CD14-positive monocyte (primary cell): ENCODE results near the gene IZUMO3. TPM values are rescaled to one million over a fixed set of nuclear protein-coding genes. Genes with fewer than 3 reads are reported as not detected.

Source experiments
- DNase-seq, 3 donors: peaks; one replicate each; pipeline ENCODE4 v3.0.0-alpha.2; 2011 to 2022
- H2AFZ ChIP-seq: 2 replicates; pipeline ENCODE4 v1.6.0; 2012; ENCODE audit warnings: mild to moderate bottlenecking, low read depth, low read length, inconsistent platforms; ENCODE audit not compliant: insufficient read depth, poor library complexity, severe bottlenecking
- H3K27ac ChIP-seq, 2 donors: 1 replicate in 1 of 2; 2 replicates in 1 of 2; pipeline ENCODE4 v1.5.1; 2012 to 2013; ENCODE audit warnings: low read length in 2 of 2, control low read depth in 1 of 2, inconsistent platforms in 1 of 2, low read depth in 1 of 2, mild to moderate bottlenecking in 1 of 2
- H3K27me3 ChIP-seq, 2 donors: one replicate each; pipeline versions ENCODE4 v1.6.0 to v1.6.1; 2011 to 2013; ENCODE audit warnings: low read length in 2 of 2; ENCODE audit not compliant: control insufficient read depth in 2 of 2, insufficient read depth in 2 of 2
- H3K36me3 ChIP-seq, 2 donors: replicated peaks in 1 of 2; 1 replicate in 1 of 2; 2 replicates in 1 of 2; pipeline versions ENCODE4 v1.5.1 to v1.6.1; 2012 to 2013; ENCODE audit warnings: low read length in 2 of 2, control low read depth in 1 of 2, inconsistent platforms in 1 of 2, mild to moderate bottlenecking in 1 of 2; ENCODE audit not compliant: insufficient read depth in 2 of 2, control insufficient read depth in 1 of 2
- H3K4me1 ChIP-seq, 2 donors: 1 replicate in 1 of 2; 2 replicates in 1 of 2; pipeline versions ENCODE4 v1.5.1 to v1.6.1; 2012 to 2013; ENCODE audit warnings: low read length in 2 of 2, control low read depth in 1 of 2, inconsistent platforms in 1 of 2, mild to moderate bottlenecking in 1 of 2, moderate library complexity in 1 of 2; ENCODE audit not compliant: insufficient read depth in 2 of 2, control insufficient read depth in 1 of 2
- H3K4me2 ChIP-seq: replicated peaks from 2 replicates; pipeline ENCODE3; 2012; ENCODE audit warnings: low read length, moderate library complexity, mild to moderate bottlenecking; ENCODE audit not compliant: poor library complexity, severe bottlenecking; ENCODE audit errors: extremely low read depth
- H3K4me3 ChIP-seq, 3 experiments: fragments of 200-600 bp in 1 of 3; sonication (generic) in 1 of 3; replicated peaks in 1 of 3; 1 replicate in 2 of 3; 2 replicates in 1 of 3; pipeline ENCODE4 v1.5.1; 2011 to 2013; ENCODE audit warnings: low read length in 3 of 3, mild to moderate bottlenecking in 3 of 3, control low read depth in 2 of 3, low read depth in 2 of 3, inconsistent platforms in 1 of 3, moderate library complexity in 1 of 3
- H3K79me2 ChIP-seq: 2 replicates; pipeline ENCODE4 v1.6.0; 2012; ENCODE audit warnings: mild to moderate bottlenecking, control low read depth, inconsistent platforms, low read length, moderate library complexity; ENCODE audit not compliant: insufficient read depth
- H3K9ac ChIP-seq: 2 replicates; pipeline ENCODE4 v1.6.0; 2017; ENCODE audit warnings: low read length, mild to moderate bottlenecking; ENCODE audit not compliant: insufficient read depth, poor library complexity, severe bottlenecking
- H3K9me3 ChIP-seq, 2 donors: replicated peaks in 1 of 2; 1 replicate in 1 of 2; 2 replicates in 1 of 2; pipeline versions ENCODE4 v1.5.1 to v1.6.1; 2012 to 2013; ENCODE audit warnings: low read length in 2 of 2, control low read depth in 1 of 2; ENCODE audit not compliant: control insufficient read depth in 1 of 2, insufficient read depth in 1 of 2
- H4K20me1 ChIP-seq: 2 replicates; pipeline ENCODE4 v1.6.0; 2012; ENCODE audit warnings: mild to moderate bottlenecking, low read length, control low read depth, moderate library complexity; ENCODE audit not compliant: insufficient read depth
- H3K27ac Mint-ChIP-seq, 7 donors: one replicate each; pipeline ENCODE4 v1.8.0; 2020; ENCODE audit warnings: mild to moderate bottlenecking in 7 of 7, mixed read lengths in 7 of 7, moderate library complexity in 6 of 7, inconsistent platforms in 2 of 7
- H3K27me3 Mint-ChIP-seq, 3 donors: one replicate each; pipeline ENCODE4 v1.8.0; 2021 to 2022; ENCODE audit warnings: low read depth in 3 of 3, mild to moderate bottlenecking in 3 of 3, mixed read lengths in 3 of 3, moderate library complexity in 3 of 3, inconsistent platforms in 1 of 3
- H3K36me3 Mint-ChIP-seq, 2 donors: one replicate each; pipeline ENCODE4 v1.8.0; 2020; ENCODE audit warnings: mixed read lengths in 2 of 2, inconsistent platforms in 1 of 2, mild to moderate bottlenecking in 1 of 2
- H3K4me1 Mint-ChIP-seq: one replicate; pipeline ENCODE4 v1.8.0; 2020; ENCODE audit warnings: mild to moderate bottlenecking, mixed read lengths
- H3K4me3 Mint-ChIP-seq, 2 donors: one replicate each; pipeline ENCODE4 v1.8.0; 2020; ENCODE audit warnings: mild to moderate bottlenecking in 2 of 2, mixed read lengths in 2 of 2, moderate library complexity in 1 of 2
- H3K9me3 Mint-ChIP-seq, 7 donors: one replicate each; pipeline ENCODE4 v1.8.0; 2020 to 2022; ENCODE audit warnings: mixed read lengths in 7 of 7, mild to moderate bottlenecking in 6 of 7, moderate library complexity in 6 of 7, inconsistent platforms in 2 of 7
- WGBS: methylation state at CpG from one replicate; pipeline ENCODE4 v1.1.5; 2013; ENCODE audit warnings: missing lambda C conversion rate; ENCODE audit not compliant: insufficient coverage; 5-methylcytosine and 5-hydroxymethylcytosine counted together
- intact Hi-C, 2 donors: fragments of 100-400 bp; cut with micrococcal nuclease; formaldehyde crosslinking; loops; one replicate each; pipeline versions ENCODE4 v1.15.0 to v1.15.1; 2023
- polyA plus RNA-seq, 3 donors: library from polyadenylated mRNA; depleted of rRNA in 1 of 3; unstranded in 2 of 3; stranded (reverse) in 1 of 3; fragments of 300-500 nt in 2 of 3; fragments of >200 nt in 1 of 3; fragmentation: Illumina TruSeq in 2 of 3; gene quantifications; 1 replicate in 2 of 3; 2 replicates in 1 of 3; pipeline ENCODE4 v1.2.3, GENCODE V29; 2012 to 2021
- TF ChIP-seq, protein P1 (sequence below): fragments of 200-600 bp; IDR thresholded peaks from one replicate; pipeline ENCODE4 v1.8.0; 2022; ENCODE audit warnings: antibody characterized with exemption, mild to moderate bottlenecking

Gene IZUMO3
- polyA plus RNA-seq, 3 donors, result not detected

DNA sequence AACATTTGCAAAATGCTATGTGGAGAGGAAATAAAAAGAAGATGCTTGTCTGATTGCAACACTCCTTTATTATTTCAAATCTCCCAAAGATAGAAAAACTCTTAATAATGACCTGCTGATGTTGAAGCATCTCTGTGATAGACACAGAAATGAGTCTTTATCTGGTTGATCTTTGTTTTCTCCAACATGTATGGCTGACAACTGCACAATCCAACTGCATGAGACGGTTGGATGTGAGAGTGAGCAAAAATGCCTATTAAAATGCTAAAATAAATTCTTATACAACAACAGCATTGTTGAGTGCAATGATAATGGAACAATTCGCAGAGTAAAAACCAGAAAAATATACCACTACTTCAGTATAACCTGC lies 7.5 kb upstream of the IZUMO3 start:
- H2AFZ ChIP-seq, result no peak overlapping the region
- H3K9me3 ChIP-seq, result peaks cover 3 to 8% of the 10 kb centered on the region in 2 donors
- H3K9me3 Mint-ChIP-seq, result peaks cover 0 to 4% (median 0%) of the 10 kb centered on the region in 7 donors
- H3K9ac ChIP-seq, result no peak overlapping the region
- no peaks in the 10 kb centered on the region for H3K36me3 Mint-ChIP-seq
- no peak for DNase-seq
- no peak overlapping the region for H3K27ac ChIP-seq
- H3K4me3 ChIP-seq, result no peak overlapping the region
- H4K20me1 ChIP-seq, result no peaks in the 10 kb centered on the region
- H3K27me3 ChIP-seq, result no peaks in the 10 kb centered on the region
- no peak overlapping the region for H3K27ac Mint-ChIP-seq
- intact Hi-C loops, result no loop called here
- H3K4me1 Mint-ChIP-seq, result no peaks in the 10 kb centered on the region
- peaks cover 0 to 2% (median 0%) of the 10 kb centered on the region in 3 donors for H3K27me3 Mint-ChIP-seq
- H3K4me2 ChIP-seq, result no peak overlapping the region
- no CpG with 5 or more reads among the region's 2 CpGs for WGBS
- H3K4me1 ChIP-seq, result no peaks in the 10 kb centered on the region
- H3K36me3 ChIP-seq, result no peaks in the 10 kb centered on the region
- TF ChIP-seq, protein P1, sequence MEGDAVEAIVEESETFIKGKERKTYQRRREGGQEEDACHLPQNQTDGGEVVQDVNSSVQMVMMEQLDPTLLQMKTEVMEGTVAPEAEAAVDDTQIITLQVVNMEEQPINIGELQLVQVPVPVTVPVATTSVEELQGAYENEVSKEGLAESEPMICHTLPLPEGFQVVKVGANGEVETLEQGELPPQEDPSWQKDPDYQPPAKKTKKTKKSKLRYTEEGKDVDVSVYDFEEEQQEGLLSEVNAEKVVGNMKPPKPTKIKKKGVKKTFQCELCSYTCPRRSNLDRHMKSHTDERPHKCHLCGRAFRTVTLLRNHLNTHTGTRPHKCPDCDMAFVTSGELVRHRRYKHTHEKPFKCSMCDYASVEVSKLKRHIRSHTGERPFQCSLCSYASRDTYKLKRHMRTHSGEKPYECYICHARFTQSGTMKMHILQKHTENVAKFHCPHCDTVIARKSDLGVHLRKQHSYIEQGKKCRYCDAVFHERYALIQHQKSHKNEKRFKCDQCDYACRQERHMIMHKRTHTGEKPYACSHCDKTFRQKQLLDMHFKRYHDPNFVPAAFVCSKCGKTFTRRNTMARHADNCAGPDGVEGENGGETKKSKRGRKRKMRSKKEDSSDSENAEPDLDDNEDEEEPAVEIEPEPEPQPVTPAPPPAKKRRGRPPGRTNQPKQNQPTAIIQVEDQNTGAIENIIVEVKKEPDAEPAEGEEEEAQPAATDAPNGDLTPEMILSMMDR, result no peak
- H3K4me3 Mint-ChIP-seq, result no peak overlapping the region
- no peaks in the 10 kb centered on the region for H3K79me2 ChIP-seq

DNA sequence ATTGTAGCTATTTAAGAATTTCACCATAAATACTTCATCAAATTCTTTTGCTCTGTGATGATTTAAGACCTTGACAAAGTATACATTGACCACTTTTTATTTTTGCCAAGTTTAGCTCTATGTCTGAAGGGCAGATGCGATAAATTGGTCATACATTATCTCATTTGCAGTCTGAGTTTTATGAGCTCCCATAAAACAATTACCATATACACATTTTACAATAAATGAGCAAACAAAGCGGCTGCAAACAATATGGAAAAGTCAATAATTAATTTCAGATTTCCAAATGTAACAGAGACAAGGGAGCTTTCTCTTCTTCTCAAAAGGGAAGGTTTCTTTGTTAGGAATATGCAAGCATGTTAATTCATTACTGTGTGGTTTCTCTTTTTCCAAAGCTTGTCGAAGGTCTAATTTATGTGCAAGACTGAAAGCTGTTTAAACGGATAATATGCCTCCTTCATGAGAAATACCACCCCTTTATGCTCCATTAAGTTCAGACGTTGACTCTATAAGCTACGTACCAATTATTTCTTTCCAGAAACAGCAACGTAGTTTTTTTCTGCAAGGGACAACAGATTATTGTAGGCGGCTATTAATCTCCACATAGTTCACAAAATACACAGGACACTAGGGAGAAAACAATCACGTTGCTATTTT lies 7.0 kb upstream of the IZUMO3 start:
- Histone ChIP-seq H4K20me1 (no peaks in the 10 kb centered on the region), H3K79me2 (no peaks in the 10 kb centered on the region), H3K4me2 (no peak overlapping the region), H3K27me3 (no peaks in the 10 kb centered on the region), H3K9me3 (peaks cover 3 to 11% of the 10 kb centered on the region in 2 donors), H3K27ac (no peak overlapping the region), H3K36me3 (no peaks in the 10 kb centered on the region), H3K9ac (no peak overlapping the region), H2AFZ (no peak overlapping the region), H3K4me3 (no peak overlapping the region), H3K4me1 (no peaks in the 10 kb centered on the region)
- TF ChIP-seq, protein P1, result no peak
- intact Hi-C loops, result no loop called here
- Mint-ChIP-seq H3K27ac (no peak overlapping the region), H3K4me3 (no peak overlapping the region), H3K36me3 (no peaks in the 10 kb centered on the region), H3K9me3 (peaks cover 0 to 4% (median 0%) of the 10 kb centered on the region in 7 donors), H3K4me1 (no peaks in the 10 kb centered on the region), H3K27me3 (peaks cover 0 to 2% (median 0%) of the 10 kb centered on the region in 3 donors)
- 80% methylated on average over 2 of the region's 9 CpGs for WGBS
- no peak for DNase-seq
